SHP77 treated with DMSO at 0.1 percent for 48 hours (cell line): ENCODE data around the gene GIPC1.
A peak's percentile ranks its signal among the peaks of the same experiment; 100 is the strongest.
"Not testable (repeated sequence)": the region's sequence is repeated elsewhere in the genome, so short reads cannot be mapped to it uniquely, and the experiment has no call there.

Experiments
- DNase-seq: peaks from one replicate; lab custom pipeline; 2025; lab: John Stamatoyannopoulos, UW

The GIPC1 gene

DNA sequence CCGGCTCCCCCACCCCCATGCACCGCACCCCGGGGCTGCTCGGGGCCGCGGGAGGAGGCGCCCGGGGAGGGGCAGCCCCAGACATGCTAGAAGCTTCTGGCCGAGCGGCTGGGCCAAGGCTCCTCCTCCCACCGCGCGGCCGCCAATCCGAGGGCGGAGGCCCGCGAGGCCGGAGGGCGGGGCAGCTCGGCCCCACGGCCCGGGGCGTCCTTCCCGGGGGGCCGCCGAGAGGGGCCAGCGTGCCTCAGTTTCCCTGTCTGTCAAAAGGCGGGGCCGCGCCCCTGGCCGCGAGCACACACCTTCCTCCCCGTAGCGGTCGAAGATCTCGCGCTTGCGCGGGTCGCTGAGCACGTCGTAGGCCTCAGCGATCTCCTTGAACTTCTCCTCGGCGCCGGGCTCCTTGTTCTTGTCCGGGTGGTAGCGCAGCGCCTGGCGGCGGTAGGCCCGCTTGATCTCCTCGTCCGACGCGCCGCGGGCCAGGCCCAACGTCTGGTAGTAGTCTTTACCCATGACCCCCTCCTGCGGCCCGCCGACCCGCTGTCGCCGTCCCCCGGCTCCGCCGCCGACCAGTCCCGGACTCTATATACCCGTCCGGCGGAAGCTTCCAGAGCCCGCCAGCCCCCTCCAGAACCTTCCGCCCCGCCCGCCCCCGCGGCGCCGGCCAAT is 22.0 kb upstream of the GIPC1 start, which contains the start of gene DNAJB1:
TSS of gene DNAJB1 (minus strand) at position 558 of the 666 bp plus-strand sequence. CDS start at position 510, 48 bp downstream.
- peak; percentile 94 for DNase-seq

DNA sequence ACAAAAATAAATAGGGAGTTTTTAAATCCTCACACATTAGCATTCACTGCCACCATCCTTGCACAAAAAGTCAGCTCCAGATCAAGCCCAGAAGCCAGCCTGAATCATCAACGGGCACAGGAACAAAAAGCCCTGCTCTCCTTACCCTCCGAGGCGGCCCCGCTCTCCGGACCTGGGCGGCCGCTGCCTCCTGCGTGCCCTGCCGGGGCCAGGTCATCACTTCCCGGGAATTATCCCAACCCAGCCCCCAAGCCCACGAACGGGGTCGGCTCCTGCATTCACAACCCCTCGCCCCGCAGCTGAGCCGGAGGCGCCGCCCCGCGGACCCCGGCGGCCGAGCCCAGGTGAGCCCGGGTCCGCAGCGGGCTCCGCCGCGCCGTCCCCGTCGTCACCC is 21.5 kb upstream of the GIPC1 start:
- DNase-seq: no peak

- no peak for DNase-seq
Measured at GRCh38 chr19:14516746-14517438, 21.0 kb upstream of the GIPC1 start.

DNA sequence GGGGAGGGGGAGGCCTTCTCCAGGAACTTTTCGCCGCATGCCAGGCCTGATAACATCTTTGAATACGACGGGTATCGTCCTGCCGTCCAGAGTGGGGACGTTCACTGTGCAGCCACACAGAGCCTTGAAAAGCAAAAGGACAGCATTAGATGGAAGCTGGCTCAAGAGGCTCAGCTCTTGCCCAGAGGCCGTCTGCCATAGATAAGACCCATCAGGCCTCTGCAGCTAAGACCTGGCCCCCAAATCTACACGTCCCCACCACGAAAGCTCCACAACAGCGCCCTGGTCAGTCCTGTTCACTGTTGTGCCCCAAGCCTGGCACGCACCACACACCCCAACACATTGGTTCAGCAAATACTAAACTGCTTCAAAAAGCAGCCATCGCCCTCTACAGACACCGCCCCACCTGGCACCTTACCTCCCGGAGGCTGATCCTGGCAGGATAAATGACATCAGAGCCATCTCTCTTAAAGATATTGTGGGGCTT is 20.2 kb upstream of the GIPC1 start:
- no peak for DNase-seq

DNA sequence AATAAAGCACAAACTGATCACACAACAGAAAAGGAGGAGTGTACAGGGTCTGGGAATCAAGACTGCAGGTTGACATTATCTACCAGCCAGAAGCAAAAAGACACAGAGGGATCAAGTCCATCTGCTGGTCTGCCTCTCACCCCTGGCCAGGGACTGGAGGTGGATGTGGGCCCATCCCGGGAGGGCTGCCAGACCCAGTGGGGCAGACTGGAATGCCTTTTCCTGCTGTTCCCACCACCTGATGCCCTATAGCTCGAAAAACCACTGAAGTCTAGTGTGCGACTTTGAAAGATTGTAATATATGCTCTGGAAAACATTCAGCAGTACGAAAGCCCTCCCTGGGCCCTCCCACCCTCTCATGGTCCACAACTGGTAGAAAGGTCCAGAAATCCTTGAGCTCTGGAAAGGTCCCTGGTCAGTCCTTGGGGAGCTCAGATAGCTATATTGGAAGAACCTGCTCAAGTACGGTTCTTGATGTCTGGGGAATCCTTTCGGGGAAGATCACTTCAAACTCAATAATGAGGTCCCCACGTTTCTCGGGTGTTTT is 19.6 kb upstream of the GIPC1 start:
- DNase-seq: no peak

GRCh38 chr19:14514215-14514863 is 18.4 kb upstream of the GIPC1 start:
- DNase-seq: no peak

DNA sequence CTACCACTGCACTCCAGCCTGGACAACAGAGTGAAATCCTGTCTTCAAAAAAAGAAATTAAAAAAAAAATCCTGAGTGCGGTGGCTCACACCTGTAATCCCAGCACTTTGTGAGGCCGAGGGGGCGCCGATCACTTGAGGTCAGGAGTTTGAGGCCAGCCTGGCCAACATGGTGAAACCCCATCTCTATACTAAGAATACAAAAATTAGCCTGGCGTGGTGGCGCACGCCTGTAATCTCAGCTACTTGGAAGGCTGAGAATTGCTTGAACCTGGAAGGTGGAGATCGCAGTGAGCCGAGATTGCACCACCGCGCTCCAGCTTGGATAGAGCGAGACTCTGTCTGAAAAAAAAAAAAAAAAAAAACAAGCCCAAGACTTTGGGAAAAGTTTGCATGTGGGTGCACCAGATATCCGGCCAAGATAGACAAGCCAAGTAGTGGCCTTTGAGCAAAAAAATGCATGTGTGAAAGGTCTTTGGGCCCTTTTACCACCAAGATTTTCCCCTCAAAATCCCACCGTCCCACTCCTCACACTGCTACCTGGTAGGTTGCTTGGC is 16.6 kb upstream of the GIPC1 start:
- no peak for DNase-seq

DNA sequence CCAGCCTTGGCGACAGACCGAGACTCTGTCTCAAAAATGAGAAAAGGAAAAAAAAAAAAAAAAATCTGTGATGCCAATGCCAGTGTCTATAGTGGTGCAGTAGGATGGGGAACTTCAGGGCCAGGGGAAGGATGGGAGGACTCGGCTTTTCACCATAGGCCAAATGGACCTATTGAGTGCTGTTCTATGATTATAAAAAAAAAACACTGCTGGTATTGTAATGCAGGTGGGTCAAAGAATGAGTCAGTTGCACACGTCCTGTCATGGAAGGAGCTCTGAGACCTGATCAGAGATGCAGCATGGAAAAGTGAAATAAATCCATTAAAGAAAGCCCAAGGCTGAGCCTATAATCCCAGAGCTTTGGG is 15.3 kb upstream of the GIPC1 start:
- no peak for DNase-seq

GRCh38 chr19:14510311-14511228 is 14.6 kb upstream of the GIPC1 start:
- no peak for DNase-seq

DNA sequence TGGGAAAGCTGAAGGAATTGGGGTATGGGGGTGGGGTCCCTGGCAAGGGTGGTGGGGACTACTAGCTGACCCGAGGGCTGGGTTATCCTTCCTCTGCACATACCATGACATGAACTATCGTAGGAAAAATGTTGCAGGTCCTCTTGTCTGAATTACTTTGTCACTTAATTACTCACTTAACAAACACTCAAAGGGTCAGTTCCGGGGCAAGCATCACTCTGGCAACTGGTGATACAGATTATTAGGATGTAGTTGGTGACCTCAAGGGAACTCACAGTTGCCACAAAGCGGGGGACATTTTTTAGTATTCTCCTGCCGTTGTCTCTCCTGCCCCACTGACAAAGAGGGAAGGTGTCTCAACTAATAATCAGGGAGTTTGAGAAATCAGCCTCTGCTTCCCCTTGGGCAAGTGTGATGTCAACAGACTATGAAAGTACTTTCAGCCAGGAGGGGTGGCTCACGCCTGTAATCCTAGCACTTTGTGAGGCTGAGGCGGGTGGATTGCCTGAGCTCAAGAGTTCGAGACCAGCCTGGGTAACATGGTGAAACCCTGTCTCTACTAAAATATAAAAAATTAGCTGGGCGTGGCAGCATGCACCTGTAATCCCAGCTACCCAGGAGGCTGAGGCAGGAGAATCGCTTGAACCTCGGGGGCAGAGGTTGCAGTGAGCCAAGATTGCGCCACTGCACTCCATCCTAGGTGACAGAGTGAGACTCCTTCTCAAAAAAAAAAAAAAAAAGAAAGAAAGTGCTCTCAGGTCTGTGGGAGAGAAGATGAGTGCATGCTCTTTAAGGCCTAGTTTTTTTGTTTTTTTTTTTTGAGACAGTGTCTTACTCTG is 12.0 kb upstream of the GIPC1 start:
- DNase-seq: no peak

- no peak for DNase-seq
Measured at GRCh38 chr19:14505488-14506239, 9.7 kb upstream of the GIPC1 start.

DNA sequence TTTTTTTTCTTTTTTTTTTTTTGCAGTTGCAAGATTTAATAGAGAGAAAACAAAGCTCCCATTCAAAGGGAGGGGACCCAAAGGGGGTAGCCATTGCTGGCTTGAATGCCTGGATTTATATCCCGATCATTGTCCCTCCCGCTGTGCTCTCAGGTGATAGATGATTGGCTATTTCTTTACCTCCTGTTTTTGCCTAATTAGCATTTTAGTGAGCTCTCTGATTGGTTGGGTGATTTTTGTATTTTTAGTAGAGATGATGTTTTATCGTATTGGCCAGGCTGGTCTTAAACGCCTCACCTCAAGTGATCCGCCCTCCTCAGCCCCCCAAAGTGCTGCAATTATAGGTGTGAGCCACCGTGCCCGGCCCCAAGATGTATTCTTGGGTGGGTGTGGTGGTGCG is 8.6 kb upstream of the GIPC1 start:
- DNase-seq: not testable (repeated sequence)

- no peak for DNase-seq
Measured at GRCh38 chr19:14503285-14503684, 7.4 kb upstream of the GIPC1 start.

DNA sequence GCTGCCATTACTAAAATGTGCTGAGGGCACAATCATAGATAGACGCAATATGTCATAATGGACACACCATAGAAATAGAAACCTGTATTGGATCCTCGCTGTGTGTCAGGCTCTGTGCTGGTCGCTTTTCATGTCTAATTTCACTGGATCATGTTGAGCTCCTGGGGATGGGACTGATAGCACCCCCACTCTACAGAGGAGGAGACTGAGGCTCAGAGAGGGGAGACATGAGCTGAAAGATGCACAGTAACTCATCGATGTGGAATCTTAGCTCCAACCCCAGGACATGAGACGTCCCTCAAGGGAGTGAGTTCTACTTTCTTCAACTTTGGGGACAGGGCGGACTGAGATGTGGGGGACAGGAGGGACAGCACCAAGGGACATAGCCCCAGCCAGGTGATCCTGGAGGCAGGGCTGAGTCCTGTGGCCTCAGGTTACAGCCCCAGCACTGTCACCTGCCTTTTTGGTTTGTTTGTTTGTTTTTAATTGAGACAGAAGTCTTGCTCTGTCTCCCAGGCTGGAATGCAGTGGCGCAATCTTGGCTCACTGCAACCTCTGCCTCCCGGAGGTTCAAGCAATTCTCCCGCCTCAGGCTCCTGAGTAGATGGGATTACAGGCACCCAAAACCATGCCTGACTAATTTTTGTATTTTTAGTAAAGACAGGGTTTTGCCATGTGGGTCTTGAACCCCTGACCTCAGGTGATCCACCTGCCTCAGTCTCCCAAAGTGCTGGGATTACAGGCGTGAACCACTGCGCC is 6.6 kb upstream of the GIPC1 start:
- DNase-seq: no peak

DNA sequence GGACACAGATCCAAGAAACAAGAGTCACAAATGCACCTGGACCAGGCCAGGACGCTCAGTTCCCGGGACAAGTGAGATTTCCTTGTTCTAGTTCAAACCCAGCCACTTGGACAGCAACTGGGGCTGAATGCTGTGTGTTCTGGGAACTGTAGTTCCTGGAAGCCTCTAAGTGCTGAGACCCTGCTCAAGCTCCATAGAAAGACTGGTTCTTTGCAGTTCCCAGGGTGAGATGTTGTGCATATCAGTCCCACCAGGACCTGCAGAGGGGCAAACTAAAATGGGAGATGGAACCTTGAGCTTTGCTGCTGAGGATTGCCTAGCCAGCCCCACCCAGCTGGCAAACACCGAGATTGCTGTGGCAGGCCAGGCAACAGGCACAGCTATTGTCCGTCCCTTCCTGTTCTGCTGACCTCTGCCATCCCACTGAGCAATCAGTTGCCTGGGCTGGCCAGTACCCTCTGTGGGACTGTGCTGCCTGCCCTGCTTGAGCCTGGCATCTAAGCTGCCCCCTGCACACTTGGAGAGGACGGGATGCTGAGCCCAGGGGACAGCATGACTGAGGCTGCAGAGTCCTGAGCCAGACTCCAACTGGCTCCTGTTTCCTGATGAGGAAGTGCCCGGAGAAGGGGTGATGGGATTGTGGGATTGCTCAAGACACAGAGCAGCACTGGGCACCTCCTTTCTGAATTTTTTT is 1.4 kb upstream of the GIPC1 start:
- DNase-seq: peak; percentile 32

DNA sequence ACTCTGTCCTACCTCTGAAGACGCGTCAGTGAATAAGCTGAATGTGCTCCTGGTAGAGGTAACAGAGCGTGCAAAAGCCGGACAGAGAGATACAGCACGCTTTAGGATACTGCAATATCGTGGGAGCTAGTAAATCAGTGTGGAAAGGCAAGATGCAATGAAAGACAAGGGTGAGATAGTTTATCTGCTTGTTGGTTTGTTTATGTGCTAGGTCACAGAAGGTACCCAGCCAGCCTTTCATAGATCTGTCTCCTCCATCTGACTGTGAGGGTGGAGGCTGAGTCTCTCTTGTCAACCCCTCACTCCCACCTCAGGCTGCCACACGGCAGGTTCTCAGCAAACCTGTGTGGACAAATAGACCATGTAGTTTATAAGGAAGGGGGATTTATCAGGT is 904 bp upstream of the GIPC1 start:
- no peak for DNase-seq

DNA sequence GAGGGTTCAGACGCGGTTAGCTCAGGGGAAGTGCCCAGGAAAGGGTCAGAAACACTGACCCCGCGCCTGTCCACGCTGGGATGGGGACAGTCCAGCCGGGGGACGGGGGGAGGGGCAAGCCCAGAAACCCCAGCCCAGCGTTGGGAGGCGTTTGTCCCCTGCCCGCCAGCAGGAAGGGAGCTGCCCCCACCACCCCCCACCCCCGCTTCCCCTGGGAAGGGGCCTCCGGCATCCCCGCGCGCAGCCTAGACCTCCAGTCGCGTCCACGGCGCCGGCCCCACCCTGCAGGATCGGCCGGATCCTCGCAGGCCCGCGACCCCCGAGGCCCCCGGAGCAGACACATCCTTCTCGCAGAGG is 277 bp downstream of the GIPC1 start:
- DNase-seq: no peak

- DNase-seq: no peak
Measured at GRCh38 chr19:14494910-14495671, 836 bp downstream of the GIPC1 start.
